ENCODE measurements around the gene DNAH17. TPM values are rescaled to one million over a fixed set of nuclear protein-coding genes. Genes with fewer than 3 reads are reported as not detected.

The DNAH17 gene
- total and polyA plus RNA-seq, 2 donors, result 0.05 to 0.10 TPM

- H3K4me1 ChIP-seq (ENCODE audit: insufficient read depth), result no peaks in the 10 kb centered on the region
- WGBS, result 87% methylated on average over 8 of the region's 8 CpGs
- no peak for DNase-seq (ENCODE audit: extremely low spot score)
- no peak overlapping the region for H3K27ac ChIP-seq (ENCODE audit: low read depth)
- peaks cover 3% of the 10 kb centered on the region for H3K36me3 ChIP-seq (ENCODE audit: insufficient read depth)
- no peak overlapping the region for H3K4me3 ChIP-seq (ENCODE audit: low read depth, low read length)
Observed at GRCh38 chr17:78406920-78407319, 170.3 kb downstream of the DNAH17 start.

- no peak for DNase-seq (ENCODE audit: extremely low spot score)
- H3K4me3 ChIP-seq (ENCODE audit: low read depth, low read length), result no peak overlapping the region
- 90% methylated on average over 6 of the region's 6 CpGs for WGBS
- peaks cover 3% of the 10 kb centered on the region for H3K36me3 ChIP-seq (ENCODE audit: insufficient read depth)
- no peak overlapping the region for H3K27ac ChIP-seq (ENCODE audit: low read depth)
- no peaks in the 10 kb centered on the region for H3K4me1 ChIP-seq (ENCODE audit: insufficient read depth)
Observed at GRCh38 chr17:78406396-78406795, 170.8 kb downstream of the DNAH17 start.

DNA sequence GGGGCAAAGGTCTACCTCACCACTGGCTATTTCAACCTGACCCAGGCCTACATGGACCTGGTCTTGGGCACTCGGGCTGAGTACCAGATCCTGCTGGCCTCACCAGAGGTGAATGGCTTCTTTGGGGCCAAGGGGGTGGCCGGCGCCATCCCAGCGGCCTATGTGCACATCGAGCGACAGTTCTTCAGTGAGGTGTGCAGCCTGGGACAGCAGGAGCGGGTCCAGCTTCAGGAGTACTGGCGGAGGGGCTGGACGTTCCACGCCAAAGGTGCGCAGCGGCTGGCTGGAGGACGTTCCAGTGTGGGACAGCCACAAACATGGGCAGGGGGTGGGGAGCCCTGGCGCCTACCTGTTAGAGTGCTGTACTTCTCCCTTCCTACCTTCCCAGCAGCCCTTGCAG lies 173.4 kb downstream of the DNAH17 start:
- Histone ChIP-seq H3K4me1 (ENCODE audit: insufficient read depth) (no peaks in the 10 kb centered on the region), H3K36me3 (ENCODE audit: insufficient read depth) (peaks cover 6% of the 10 kb centered on the region), H3K27ac (ENCODE audit: low read depth) (no peak overlapping the region), H3K4me3 (ENCODE audit: low read depth, low read length) (no peak overlapping the region)
- 97% methylated on average over 14 of the region's 14 CpGs for WGBS
- DNase-seq (ENCODE audit: extremely low spot score), result no peak

- no peaks in the 10 kb centered on the region for H3K4me1 ChIP-seq (ENCODE audit: insufficient read depth)
- peaks cover 6% of the 10 kb centered on the region for H3K36me3 ChIP-seq (ENCODE audit: insufficient read depth)
- no peak for DNase-seq (ENCODE audit: extremely low spot score)
- H3K4me3 ChIP-seq (ENCODE audit: low read depth, low read length), result no peak overlapping the region
- no peak overlapping the region for H3K27ac ChIP-seq (ENCODE audit: low read depth)
- 83% methylated on average over 8 of the region's 8 CpGs for WGBS
Observed at GRCh38 chr17:78401891-78402290, 175.3 kb downstream of the DNAH17 start.

DNA sequence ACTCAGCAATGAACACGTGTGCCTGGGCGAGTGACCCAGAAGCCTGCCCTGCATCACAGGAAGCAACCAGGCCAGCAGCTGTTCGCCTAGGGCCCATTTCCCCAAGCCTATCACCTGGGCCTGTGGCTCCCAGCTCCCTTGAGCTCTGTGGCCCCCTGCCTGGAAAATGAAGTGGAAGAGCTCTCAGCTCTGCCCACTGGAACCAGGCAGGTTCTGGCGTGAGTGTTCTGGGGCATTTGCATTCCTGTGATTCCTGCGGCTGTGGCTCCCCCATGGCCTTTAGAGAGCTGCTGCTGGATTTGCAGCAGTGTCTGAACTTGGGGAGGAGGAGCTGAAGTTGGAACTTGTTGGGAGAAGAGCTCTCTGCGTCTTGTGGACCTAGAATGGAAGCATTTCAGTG lies 175.9 kb downstream of the DNAH17 start:
- no peak for DNase-seq (ENCODE audit: extremely low spot score)
- WGBS, result 67% methylated on average over 6 of the region's 6 CpGs
- Histone ChIP-seq H3K36me3 (ENCODE audit: insufficient read depth) (peaks cover 6% of the 10 kb centered on the region), H3K27ac (ENCODE audit: low read depth) (no peak overlapping the region), H3K4me3 (ENCODE audit: low read depth, low read length) (no peak overlapping the region), H3K4me1 (ENCODE audit: insufficient read depth) (no peaks in the 10 kb centered on the region)

DNA sequence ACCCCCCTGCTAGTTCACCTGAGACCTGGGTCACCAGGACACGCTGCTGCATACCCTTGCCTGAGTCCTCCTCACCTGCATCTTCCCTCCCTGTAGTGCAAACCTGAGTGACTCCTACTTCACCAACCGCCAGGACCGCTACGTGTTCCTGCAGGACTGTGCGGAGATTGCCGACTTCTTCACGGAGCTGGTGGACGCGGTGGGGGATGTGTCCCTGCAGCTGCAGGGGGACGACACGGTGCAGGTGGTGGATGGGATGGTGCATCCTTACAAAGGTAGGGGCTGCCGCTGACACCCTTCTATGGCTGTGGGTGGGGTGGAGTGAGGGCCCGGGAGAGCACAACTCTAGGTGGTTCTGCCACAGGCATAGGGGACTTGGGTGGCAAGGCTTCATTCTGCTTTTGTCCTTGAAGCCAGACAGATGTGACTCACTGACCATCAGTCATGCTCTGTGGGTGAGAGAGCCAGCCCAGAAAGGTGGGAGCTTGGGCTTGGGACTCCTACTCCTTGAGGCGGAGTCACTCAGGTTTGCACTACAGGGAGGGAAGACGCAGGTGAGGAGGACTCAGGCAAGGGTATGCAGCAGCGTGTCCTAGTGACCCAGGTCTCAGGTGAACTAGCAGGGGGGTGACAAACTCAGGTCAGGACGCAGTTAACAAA lies 176.5 kb downstream of the DNAH17 start:
- 88% methylated on average over 17 of the region's 17 CpGs for WGBS
- no peak overlapping the region for H3K27ac ChIP-seq (ENCODE audit: low read depth)
- no peak for DNase-seq (ENCODE audit: extremely low spot score)
- H3K36me3 ChIP-seq (ENCODE audit: insufficient read depth), result peaks cover 6% of the 10 kb centered on the region
- no peak overlapping the region for H3K4me3 ChIP-seq (ENCODE audit: low read depth, low read length)
- H3K4me1 ChIP-seq (ENCODE audit: insufficient read depth), result no peaks in the 10 kb centered on the region

DNA sequence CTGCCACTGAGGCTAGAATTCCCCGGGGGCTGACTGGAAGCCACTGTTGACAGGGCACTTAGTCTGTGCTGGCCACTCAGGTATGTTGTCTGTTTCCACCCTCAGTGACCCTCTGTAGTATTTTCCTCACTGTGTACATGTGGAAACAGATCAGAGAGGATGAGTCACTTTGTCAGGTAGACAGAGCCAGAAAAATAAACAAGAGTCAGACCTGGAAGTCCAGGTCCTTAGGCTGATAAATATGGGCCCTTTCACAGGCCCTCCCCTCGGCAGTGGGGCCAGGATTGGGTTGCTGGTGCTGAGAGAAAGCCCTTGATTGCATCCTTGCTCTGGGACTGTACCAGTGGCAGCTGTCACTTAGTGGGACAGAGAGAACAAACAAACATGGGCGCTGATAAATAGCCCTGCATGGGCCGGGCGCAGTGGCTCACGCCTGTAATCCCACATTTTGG lies 177.5 kb downstream of the DNAH17 start:
- Histone ChIP-seq H3K27ac (ENCODE audit: low read depth) (no peak overlapping the region), H3K4me3 (ENCODE audit: low read depth, low read length) (no peak overlapping the region), H3K36me3 (ENCODE audit: insufficient read depth) (peaks cover 6% of the 10 kb centered on the region), H3K4me1 (ENCODE audit: insufficient read depth) (no peaks in the 10 kb centered on the region)
- 89% methylated on average over 6 of the region's 6 CpGs for WGBS
- DNase-seq (ENCODE audit: extremely low spot score), result no peak

GRCh38 chr17:78399028-78399692 lies 178.0 kb downstream of the DNAH17 start:
- Histone ChIP-seq H3K4me3 (ENCODE audit: low read depth, low read length) (no peak overlapping the region), H3K4me1 (ENCODE audit: insufficient read depth) (no peaks in the 10 kb centered on the region), H3K27ac (ENCODE audit: low read depth) (no peak overlapping the region), H3K36me3 (ENCODE audit: insufficient read depth) (peaks cover 6% of the 10 kb centered on the region)
- no peak for DNase-seq (ENCODE audit: extremely low spot score)
- WGBS, result 92% methylated on average over 28 of the region's 28 CpGs

- no peak overlapping the region for H3K4me3 ChIP-seq (ENCODE audit: low read depth, low read length)
- no peak for DNase-seq (ENCODE audit: extremely low spot score)
- peaks cover 6% of the 10 kb centered on the region for H3K36me3 ChIP-seq (ENCODE audit: insufficient read depth)
- H3K4me1 ChIP-seq (ENCODE audit: insufficient read depth), result no peaks in the 10 kb centered on the region
- no peak overlapping the region for H3K27ac ChIP-seq (ENCODE audit: low read depth)
- WGBS, result 91% methylated on average over 3 of the region's 3 CpGs
Observed at GRCh38 chr17:78398390-78398789, 178.8 kb downstream of the DNAH17 start.

DNA sequence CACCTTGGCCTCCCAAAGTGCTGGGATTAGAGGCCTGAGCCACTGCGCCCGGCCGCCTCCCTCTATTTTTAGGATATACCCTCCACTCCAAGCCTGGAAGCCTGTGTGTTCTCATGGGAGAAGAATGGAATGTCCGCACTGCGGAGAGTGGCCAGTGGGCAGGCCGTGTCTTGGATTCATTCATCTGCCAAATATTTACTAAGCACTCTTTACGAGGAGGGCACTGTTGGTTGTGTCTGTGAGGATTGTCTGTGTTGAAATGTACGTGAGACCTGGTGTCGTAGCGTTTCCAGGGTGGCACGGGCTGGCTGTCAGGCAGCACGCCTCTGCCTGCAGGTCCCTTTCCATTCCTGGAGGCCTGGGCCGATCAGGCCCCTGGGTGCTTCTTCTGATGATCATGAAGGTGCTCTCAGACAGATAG lies 179.5 kb downstream of the DNAH17 start:
- no peak overlapping the region for H3K27ac ChIP-seq (ENCODE audit: low read depth)
- no peaks in the 10 kb centered on the region for H3K4me1 ChIP-seq (ENCODE audit: insufficient read depth)
- DNase-seq (ENCODE audit: extremely low spot score), result no peak
- 76% methylated on average over 13 of the region's 13 CpGs for whole genome bisulfite sequencing
- H3K4me3 ChIP-seq (ENCODE audit: low read depth, low read length), result no peak overlapping the region
- H3K36me3 ChIP-seq (ENCODE audit: insufficient read depth), result peaks cover 3% of the 10 kb centered on the region

GRCh38 chr17:78396441-78397337 lies 180.5 kb downstream of the DNAH17 start:
- Histone ChIP-seq H3K36me3 (ENCODE audit: insufficient read depth) (peaks cover 3% of the 10 kb centered on the region), H3K4me1 (ENCODE audit: insufficient read depth) (no peaks in the 10 kb centered on the region), H3K27ac (ENCODE audit: low read depth) (no peak overlapping the region), H3K4me3 (ENCODE audit: low read depth, low read length) (no peak overlapping the region)
- no peak for DNase-seq (ENCODE audit: extremely low spot score)
- 73% methylated on average over 14 of the region's 14 CpGs for whole genome bisulfite sequencing

DNA sequence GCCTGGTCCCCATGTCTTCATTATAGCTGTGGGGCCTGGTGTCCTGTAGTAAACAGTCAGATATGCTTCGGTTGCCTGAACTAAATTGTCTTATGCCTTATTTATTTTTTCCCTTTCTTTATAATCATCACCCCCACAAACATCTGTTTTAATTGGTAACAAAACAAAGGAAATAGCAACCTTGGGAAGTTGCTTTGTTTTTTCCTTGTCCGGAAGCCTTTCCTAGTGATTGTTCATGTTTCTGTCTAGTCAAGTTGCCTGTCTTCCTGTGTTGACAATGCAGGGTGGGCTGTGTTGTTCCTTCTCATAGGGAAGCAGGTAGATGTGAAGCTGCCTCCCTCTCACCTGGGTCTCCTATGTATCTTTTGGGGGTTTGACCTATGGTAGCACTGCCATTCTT lies 182.0 kb downstream of the DNAH17 start:
- H3K4me1 ChIP-seq (ENCODE audit: insufficient read depth), result no peaks in the 10 kb centered on the region
- DNase-seq (ENCODE audit: extremely low spot score), result no peak
- H3K4me3 ChIP-seq (ENCODE audit: low read depth, low read length), result no peak overlapping the region
- H3K36me3 ChIP-seq (ENCODE audit: insufficient read depth), result peaks cover 3% of the 10 kb centered on the region
- WGBS, result 86% methylated on average over 2 of the region's 2 CpGs
- no peak overlapping the region for H3K27ac ChIP-seq (ENCODE audit: low read depth)

- 91% methylated on average over 7 of the region's 7 CpGs for WGBS
- no peak for DNase-seq (ENCODE audit: extremely low spot score)
- Histone ChIP-seq H3K36me3 (ENCODE audit: insufficient read depth) (no peaks in the 10 kb centered on the region), H3K4me1 (ENCODE audit: insufficient read depth) (no peaks in the 10 kb centered on the region), H3K27ac (ENCODE audit: low read depth) (no peak overlapping the region), H3K4me3 (ENCODE audit: low read depth, low read length) (no peak overlapping the region)
Observed at GRCh38 chr17:78394209-78394608, 183.0 kb downstream of the DNAH17 start.

DNA sequence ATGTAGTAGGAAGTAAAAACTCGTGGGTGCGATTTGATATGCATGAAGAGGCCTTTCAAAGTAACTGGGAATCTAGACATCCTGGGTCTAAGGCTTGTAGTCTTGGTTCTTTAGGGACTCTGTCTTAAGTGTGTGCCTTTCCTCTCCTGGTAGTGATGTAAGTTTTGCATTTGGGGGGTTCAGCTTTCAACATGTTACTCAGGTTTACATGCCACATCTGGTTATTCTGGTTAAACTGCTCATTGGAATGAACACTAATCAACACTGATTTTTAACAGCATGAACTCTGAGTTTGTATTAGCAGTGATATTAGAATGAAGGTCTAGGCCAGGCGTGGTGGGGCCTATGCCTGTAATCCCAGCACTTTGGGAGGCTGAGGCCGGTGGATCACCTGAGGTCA lies 183.6 kb downstream of the DNAH17 start:
- Histone ChIP-seq H3K4me3 (ENCODE audit: low read depth, low read length) (no peak overlapping the region), H3K36me3 (ENCODE audit: insufficient read depth) (no peaks in the 10 kb centered on the region), H3K4me1 (ENCODE audit: insufficient read depth) (no peaks in the 10 kb centered on the region), H3K27ac (ENCODE audit: low read depth) (no peak overlapping the region)
- WGBS, result 92% methylated on average over 4 of the region's 4 CpGs
- DNase-seq (ENCODE audit: extremely low spot score), result no peak
